Psoas muscle (tissue), 8 donors: ENCODE measurements around the gene PARVA. TPM values are rescaled to one million over a fixed set of nuclear protein-coding genes. Genes with fewer than 3 reads are reported as not detected.

Source experiments
- ATAC-seq, 4 donors: fragments of 200-7000 bp; cut with Tn5 transposase; one replicate each; pipeline ENCODE4 v1.9.1; 2020; ENCODE audit warnings: moderate library complexity in 3 of 4, mild to moderate bottlenecking in 2 of 4
- DNase-seq, 2 donors: peaks; one replicate each; pipeline ENCODE4 v3.0.0-alpha.2; 2020
- H3K27ac ChIP-seq: fragments of 200-600 bp; one replicate; pipeline ENCODE4 v1.8.0; 2022
- H3K27me3 ChIP-seq, 3 donors: fragments of 200-600 bp in 1 of 3; one replicate each; pipeline versions ENCODE4 v1.6.1 to v1.8.0; 2013 to 2022; ENCODE audit warnings: low read length in 2 of 3, mild to moderate bottlenecking in 2 of 3, moderate library complexity in 1 of 3; ENCODE audit not compliant: insufficient read depth in 3 of 3
- H3K36me3 ChIP-seq, 2 donors: fragments of 200-600 bp in 1 of 2; one replicate each; pipeline versions ENCODE4 v1.6.1 to v1.8.0; 2013 to 2022; ENCODE audit warnings: low read depth in 1 of 2, mild to moderate bottlenecking in 1 of 2, moderate library complexity in 1 of 2; ENCODE audit not compliant: insufficient read depth in 1 of 2
- H3K4me1 ChIP-seq: fragments of 200-600 bp; one replicate; pipeline ENCODE4 v1.8.0; 2022
- H3K4me3 ChIP-seq: fragments of 200-600 bp; one replicate; pipeline ENCODE4 v1.8.0; 2022; ENCODE audit warnings: mild to moderate bottlenecking
- H3K9me3 ChIP-seq: fragments of 200-600 bp; one replicate; pipeline ENCODE4 v1.8.0; 2022
- CTCF ChIP-seq: fragments of 200-600 bp; IDR thresholded peaks from one replicate; pipeline ENCODE4 v1.8.0; 2022; ENCODE audit warnings: antibody characterized with exemption
- WGBS, 3 donors: extraction: QIAGEN DNeasy Blood & Tissue Kit; methylation state at CpG; one replicate each; pipeline versions ENCODE4 v1.1.6 to v1.1.7; 2013; 5-methylcytosine and 5-hydroxymethylcytosine counted together
- intact Hi-C, 2 donors: fragments of 100-400 bp; cut with DNase I; formaldehyde crosslinking; loops; one replicate each; pipeline versions ENCODE4 v1.11.0 to v1.14.2; 2022
- polyA plus RNA-seq, 3 donors: library from polyadenylated mRNA; stranded (reverse); fragments of 200-250 nt; gene quantifications; one replicate each; pipeline ENCODE4 v1.2.3, GENCODE V29; 2013
- total RNA-seq, 4 donors: library from RNA; stranded (reverse); fragmentation: NEBNext Ultra II Directional in 2 of 4; extraction: Animal tissue kit (Norgen Biotek cat#: 25700) in 2 of 4; gene quantifications; one replicate each; pipeline versions ENCODE4 v1.2.1 to v1.2.4, GENCODE V29; 2021 to 2023
- donor health status: healthy with polysubstance abuse.
- donor health status: DM: no; HTN: no; CAD: no; lungs with moderate emphysema.
- donor health status: Bipolar disorder and iron deficiency.
- donor health status: healthy.
- donor health status: DM: yes; HTN: yes; CAD: no.
- donor health status: DM: no; HTN: no; CAD: no.
- donor health status: DM: no; HTN: no; CAD: no.
- donor health status: DM: yes; HTN: yes; CAD: no.

The PARVA gene
- total and polyA plus RNA-seq, 7 donors = 4.4 to 22.7 (median 8.5) TPM

- TF ChIP-seq CTCF = no peak
- no peaks in the 10 kb centered on the region for H3K9me3 ChIP-seq
- no peaks in the 10 kb centered on the region for H3K36me3 ChIP-seq
- DNase-seq = no peak
- H3K27me3 ChIP-seq = no peaks in the 10 kb centered on the region
- no peak overlapping the region for H3K27ac ChIP-seq
- no peaks in the 10 kb centered on the region for H3K4me1 ChIP-seq
- no peak for ATAC-seq
- intact Hi-C loops = no loop called here
- WGBS, 3 donors = 83 to 91% (median 89%) methylated on average over 9 of the region's 9 CpGs
- no peak overlapping the region for H3K4me3 ChIP-seq
Observed at GRCh38 chr11:12543596-12544415, 166.4 kb downstream of the PARVA start.

- Histone ChIP-seq H3K27me3 (no peaks in the 10 kb centered on the region), H3K9me3 (no peaks in the 10 kb centered on the region), H3K4me3 (no peak overlapping the region), H3K36me3 (no peaks in the 10 kb centered on the region), H3K27ac (no peak overlapping the region), H3K4me1 (no peaks in the 10 kb centered on the region)
- TF ChIP-seq CTCF = no peak
- WGBS, 3 donors = 91 to 93% (median 92%) methylated on average over 13 of the region's 13 CpGs
- DNase-seq (no peak), ATAC-seq (no peak)
- intact Hi-C loops = no loop called here
Observed at GRCh38 chr11:12544986-12545775, 167.8 kb downstream of the PARVA start.

GRCh38 chr11:12546122-12546521 is 168.8 kb downstream of the PARVA start:
- intact Hi-C loops = no loop called here
- Histone ChIP-seq H3K4me1 (no peaks in the 10 kb centered on the region), H3K27ac (no peak overlapping the region), H3K27me3 (no peaks in the 10 kb centered on the region), H3K4me3 (no peak overlapping the region), H3K9me3 (no peaks in the 10 kb centered on the region), H3K36me3 (no peaks in the 10 kb centered on the region)
- WGBS, 3 donors = 92 to 97% (median 96%) methylated on average over 8 of the region's 8 CpGs
- ATAC-seq = no peak
- no peak for DNase-seq
- TF ChIP-seq CTCF = no peak

- intact Hi-C loops = no loop called here
- no peak for TF ChIP-seq CTCF
- H3K27me3 ChIP-seq = no peaks in the 10 kb centered on the region
- ATAC-seq (no peak), DNase-seq (no peak)
- no peak overlapping the region for H3K27ac ChIP-seq
- H3K36me3 ChIP-seq = no peaks in the 10 kb centered on the region
- no peaks in the 10 kb centered on the region for H3K9me3 ChIP-seq
- H3K4me3 ChIP-seq = no peak overlapping the region
- H3K4me1 ChIP-seq = no peaks in the 10 kb centered on the region
- WGBS, 3 donors = 91 to 97% (median 95%) methylated on average over 5 of the region's 5 CpGs
Observed at GRCh38 chr11:12546660-12547059, 169.3 kb downstream of the PARVA start.
